GM19240 (cell line): Measurements from ENCODE around the gene DHX9.
"Not testable (repeated sequence)": the region's sequence is repeated elsewhere in the genome, so short reads cannot be mapped to it uniquely, and the experiment has no call there.

Source experiments
- DNase-seq: peaks from one replicate; pipeline ENCODE4 v3.0.0; 2011; ENCODE audit warnings: low spot score; ENCODE audit not compliant: insufficient read length

DHX9 gene

DNA sequence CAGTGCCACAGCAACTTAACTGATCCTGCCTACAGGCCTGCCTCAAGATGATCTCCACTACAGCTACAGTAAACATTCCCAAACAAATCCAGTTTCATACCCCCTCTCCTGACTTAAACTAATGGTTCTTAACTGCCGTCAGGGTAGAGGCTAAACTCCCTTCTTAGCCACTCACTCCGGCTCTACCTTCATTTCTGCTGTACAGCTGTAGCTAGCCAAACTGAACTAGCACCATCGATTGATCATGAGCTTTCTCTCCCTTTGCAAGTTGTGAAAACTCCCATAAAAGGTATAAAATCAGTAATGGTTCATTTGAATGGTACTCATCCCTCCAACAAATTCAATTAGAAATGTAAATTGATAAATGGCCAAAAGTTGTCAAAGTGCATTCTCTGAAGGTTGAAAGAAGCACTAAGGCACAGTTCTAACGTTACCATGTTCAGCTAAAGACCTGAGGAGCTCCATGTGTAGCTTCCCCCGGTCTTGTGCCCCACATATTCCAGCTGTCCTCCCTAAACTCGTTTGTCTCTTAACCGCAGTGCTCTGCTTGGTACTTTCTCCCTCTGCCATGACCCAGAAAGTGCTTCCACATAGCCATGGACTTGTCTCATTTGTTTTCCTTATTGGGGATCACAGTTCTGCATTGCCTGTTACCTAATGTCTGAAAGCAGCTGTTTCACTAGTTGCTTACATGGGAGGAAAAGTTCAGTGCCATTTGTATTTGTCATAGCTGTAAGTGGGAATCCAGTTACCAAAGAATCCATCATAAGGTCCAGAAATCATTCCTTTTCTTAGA is 49.8 kb downstream of the DHX9 start:
- no peak for DNase-seq

DNA sequence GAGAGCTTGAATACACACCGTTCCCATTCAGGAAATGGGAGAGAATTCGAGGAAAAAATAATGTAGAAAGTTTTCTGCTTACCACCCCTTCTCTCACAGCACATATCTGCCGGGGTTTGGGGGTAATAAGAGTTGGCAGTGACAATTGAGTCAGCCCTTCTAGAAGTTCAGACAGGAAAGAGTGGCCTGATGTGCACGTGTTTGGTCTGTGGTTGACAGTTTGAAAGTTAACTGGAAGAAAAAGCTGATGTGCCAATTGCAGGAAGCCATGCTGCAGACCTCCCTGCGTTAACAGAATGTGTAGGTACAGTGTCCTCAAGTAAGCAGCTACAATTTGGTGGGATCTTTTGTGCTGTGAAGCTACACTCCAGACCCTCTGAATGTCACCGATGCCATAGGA is 50.9 kb downstream of the DHX9 start:
- no peak for DNase-seq

DNA sequence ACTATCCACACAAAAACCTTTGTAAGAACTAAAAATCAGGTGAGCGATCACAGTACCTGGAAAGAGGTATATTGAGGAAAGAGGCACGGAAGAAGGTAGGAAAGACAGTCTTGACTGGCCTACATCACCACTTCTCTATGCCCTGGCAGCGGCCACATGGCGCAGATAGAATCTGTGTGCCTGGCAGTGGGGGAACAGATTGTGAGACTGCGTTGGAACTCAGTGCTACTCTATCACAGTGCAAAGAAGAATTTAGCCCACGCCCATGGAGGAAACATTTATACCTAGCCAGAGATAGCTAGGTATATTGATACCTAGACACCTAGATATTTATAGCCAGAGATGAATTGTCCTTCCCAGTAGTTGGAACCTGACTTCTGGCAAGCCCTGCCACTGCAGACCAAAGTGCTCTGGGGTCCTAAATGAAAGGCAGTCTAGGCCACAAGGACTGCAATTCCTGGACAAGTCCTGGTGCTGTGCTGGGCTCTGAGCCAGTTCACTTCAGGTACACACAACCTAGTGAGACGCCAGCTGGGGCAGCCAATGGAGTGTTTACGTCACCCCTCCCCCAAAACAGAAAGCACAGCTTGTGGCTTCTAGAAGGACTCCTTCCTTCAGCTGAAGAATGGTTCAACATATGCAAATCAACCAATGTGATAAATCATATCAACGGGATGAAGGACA is 51.9 kb downstream of the DHX9 start:
- no peak for DNase-seq

DNA sequence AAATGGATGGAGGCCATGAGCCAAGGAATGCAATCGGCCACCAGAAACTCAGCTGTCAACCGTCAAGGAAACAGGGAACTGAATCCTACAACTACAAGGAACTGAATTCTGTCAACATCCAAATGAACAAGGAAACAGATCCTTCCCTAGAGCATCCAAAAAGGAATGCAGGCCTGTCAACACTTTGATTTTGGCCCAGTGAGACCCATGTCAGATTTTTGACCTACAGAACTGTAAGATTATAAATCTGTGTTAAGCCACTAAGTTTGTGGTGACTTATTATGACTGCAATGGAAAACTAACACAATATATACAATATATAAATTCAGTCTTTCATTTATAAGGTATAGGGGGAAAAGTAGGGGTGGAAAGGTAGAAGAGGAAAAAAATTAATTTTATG is 58.5 kb downstream of the DHX9 start:
- DNase-seq = no peak

DNA sequence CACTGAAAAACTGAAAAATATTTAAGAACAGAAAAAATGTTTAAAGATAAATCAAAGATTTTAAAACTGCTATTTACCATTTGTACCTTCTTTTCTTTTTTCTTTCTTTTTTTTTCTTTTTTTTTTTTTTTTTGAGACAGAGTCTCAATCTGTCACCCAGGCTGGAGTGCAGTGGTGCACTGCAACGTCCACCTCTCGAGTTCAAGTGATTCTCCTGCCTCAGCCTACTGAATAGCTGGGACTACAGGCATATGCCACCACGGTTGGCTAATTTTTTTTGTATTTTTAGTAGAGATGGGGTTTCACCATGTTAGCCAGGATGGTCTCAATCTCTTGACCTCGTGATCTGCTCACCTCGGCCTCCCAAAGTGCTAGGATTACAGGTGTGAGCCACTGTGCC is 62.8 kb downstream of the DHX9 start:
- DNase-seq = not testable (repeated sequence)

DNA sequence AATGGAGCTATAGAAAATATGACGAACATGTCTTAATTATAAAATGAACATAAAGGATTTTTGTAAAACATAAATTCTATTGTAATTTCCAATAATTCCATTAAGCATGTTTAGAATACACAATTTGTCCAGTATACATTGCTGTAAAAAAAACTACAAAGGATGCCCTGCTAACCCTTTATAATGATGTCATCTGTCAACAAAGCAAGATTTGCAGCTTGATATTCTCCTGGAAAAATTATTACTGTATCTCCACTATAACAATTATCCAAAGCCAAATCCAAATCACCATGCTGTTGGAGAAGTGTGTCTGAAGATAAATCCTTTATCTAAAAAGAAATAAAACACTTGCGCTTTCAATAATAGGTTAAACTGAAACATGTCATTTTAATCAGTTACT is 66.2 kb downstream of the DHX9 start:
- DNase-seq = no peak

DNA sequence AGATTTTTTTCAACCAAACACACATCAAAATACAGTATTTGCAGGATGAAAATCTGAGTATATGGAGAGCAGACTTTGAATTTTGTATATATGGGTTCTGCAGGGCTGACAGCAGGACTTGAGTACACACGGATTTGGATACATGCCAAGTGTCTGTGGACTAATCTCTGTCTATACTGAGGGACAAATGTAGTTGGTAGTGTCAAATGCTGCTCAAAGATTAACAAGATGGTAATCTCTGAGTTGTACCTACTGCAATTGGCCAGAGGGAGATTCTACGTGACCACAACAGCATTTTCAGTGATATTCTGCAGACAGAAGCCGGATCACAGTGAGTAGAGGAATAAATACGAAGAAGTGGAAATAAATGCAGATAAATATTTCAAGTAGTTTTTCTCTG is 70.4 kb downstream of the DHX9 start:
- DNase-seq = no peak

DNA sequence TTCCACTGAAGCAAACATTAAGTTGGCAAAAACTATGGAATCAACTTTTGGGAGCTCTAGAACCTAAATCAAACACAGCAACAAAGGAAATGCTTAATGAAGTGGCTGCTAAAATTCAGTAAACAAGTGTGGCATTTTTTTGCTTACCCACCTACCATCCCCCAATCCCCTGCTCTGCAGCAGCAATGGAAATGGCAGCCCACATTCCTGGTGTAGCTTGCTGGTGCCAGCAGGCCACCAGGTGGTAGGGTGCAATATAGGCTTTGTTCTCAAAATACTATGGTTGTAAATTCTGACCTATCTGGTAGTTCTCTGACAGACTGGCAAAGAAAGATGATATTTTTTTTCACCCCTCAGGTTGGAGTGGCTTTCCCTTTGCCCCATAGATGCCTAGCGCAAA is 71.0 kb downstream of the DHX9 start:
- no peak for DNase-seq

DNA sequence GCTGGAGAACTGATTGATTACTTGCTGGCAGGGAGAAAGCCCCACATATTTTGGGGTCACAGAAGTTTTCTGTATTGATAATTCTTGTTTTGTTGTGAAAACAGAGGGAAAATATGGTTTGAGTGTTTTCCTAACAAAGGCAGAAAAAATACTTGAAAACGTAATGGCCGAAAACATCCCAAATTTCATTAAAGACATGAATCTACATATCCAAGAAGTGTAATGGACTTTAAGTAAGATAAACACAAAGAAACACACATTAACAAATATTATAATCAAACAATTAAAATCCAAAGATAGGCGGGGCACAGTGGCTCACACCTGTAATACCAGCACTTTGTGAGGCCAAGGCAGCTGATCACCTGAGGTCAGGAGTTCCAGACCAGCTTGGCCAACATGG is 74.3 kb downstream of the DHX9 start:
- no peak for DNase-seq

DNA sequence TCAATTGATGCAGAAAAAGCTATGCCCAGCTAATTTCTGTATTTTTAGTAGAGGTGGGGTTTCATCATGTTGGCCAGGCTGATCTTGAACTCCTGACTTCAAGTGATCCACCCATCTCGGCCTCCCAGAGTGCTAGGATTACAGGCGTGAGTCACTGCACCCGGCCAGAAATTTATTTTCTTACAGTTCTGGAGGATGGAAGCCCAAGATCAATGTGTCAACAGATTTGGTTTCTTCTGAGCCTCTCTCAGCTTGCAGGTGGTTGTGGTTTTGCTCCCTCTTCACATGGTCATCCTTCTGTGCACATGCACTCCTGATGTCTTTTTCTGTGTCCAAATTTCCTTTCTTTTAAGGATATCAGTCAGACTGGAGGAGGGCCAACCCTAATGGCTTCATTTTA is 78.2 kb downstream of the DHX9 start:
- DNase-seq = no peak

DNA sequence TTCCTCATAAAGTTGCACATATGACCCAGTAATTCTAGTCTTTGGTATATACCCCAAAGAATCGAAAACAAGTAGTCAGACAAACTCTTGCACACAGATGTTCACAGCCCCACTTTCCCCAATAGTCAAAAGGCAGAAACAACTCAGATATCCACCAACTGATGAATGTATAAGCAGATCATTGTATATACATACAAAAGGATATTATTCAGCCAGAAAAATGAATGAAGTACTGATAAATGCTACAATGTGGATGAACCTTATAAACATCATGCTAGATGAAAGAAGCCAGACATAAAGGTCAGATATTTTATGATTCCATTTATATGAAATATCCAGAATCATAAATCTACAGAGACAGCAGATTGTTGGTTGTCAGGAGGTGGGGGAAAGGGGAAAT is 86.5 kb downstream of the DHX9 start:
- DNase-seq = no peak

DNA sequence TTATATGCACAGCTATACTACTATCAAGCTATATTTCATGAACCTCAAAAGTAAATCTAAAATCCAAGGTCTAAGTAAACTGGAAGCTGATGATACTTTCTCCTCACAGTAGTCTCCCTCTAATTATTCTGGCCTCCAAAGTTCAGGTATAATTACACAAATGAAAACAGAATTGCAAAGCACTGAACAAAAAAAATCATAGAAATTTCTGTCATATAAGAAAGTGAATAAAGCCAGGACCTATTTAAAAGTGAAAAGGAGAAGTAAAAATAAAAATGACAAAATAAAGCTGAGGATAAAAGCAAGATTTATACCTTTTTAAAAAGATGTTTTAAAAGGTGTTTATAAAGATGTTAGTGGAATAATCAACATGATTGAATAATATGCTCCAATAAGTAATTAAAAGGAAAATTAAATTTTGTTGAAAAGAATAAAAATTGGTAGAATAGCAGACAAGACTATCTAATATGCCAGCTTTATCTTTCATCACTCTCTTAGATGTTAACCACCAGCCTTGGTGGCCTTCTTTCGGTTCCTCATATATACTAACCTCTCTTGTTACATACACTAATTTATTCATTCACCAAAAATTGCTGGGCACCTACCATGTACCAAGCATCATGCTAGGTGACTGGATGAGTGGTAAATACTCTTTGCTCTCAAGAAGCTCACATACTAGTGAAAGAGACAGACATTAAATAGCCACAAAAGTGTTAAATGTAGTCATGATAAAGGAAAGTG is 88.7 kb downstream of the DHX9 start:
- DNase-seq = no peak

DNA sequence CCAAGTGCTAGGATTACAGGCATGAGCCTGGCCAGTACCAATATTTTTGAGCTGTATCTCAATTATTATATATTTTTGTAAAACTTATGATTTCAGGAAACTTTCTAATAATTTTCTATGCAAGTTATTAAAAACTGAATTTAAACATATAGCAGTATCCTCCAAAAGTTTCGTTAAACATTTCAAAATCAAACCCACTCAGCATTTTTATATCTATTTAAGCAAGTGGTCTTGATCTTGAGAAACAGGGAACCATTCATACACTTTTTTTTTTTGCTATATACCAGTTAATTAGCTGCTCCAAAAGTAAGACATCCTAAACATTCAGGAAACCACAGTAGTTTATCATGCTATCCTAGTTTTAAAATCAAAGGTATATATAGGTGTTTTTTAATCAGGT is 91.8 kb downstream of the DHX9 start:
- DNase-seq = no peak

DNA sequence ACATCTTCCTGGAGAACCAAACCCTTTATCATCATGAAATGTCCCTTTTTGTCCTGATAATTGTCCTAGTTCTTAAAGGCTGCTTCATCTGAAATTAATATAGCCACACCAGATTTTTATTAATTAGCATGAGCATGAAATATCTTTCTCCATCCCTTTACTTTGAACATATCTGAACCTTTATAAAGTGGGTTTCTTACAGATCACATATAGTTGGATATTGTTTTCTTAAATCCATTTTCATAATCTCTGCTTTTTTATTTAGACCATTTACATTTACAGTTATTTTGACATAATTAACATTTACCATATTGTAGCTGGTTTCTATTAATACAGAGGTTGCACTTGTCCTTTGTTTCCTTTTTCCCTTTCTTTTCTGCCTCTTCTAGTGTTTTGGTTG is 96.6 kb downstream of the DHX9 start:
- no peak for DNase-seq
